ENCODE results near the gene PDZRN4. TPM values are rescaled to one million over a fixed set of nuclear protein-coding genes. Genes with fewer than 3 reads are reported as not detected.

PDZRN4 gene
- total RNA-seq, 4 donors from 2014 or later, result 1.1 to 14.0 (median 4.5) TPM

GRCh38 chr12:41220931-41221330 is 32.8 kb downstream of the PDZRN4 start:
- H3K4me1 ChIP-seq, result peaks cover 0 to 6% (median 0%) of the 10 kb centered on the region in 4 donors
- H3K9me3 ChIP-seq, result no peaks in the 10 kb centered on the region
- H3K27ac ChIP-seq, result no peak overlapping the region
- TF ChIP-seq CTCF (IDR thresholded peaks at IDR 0.05) (no peak), POLR2A (IDR thresholded peaks at IDR 0.05) (no peak)
- no peaks in the 10 kb centered on the region for H3K27me3 ChIP-seq
- no peak for DNase-seq
- no peaks in the 10 kb centered on the region for H3K36me3 ChIP-seq
- H3K4me3 ChIP-seq, result no peak overlapping the region

- H3K4me3 ChIP-seq, result no peak overlapping the region
- no peak overlapping the region for H3K27ac ChIP-seq
- no peaks in the 10 kb centered on the region for H3K27me3 ChIP-seq
- no peaks in the 10 kb centered on the region for H3K9me3 ChIP-seq
- no peaks in the 10 kb centered on the region for H3K36me3 ChIP-seq
- TF ChIP-seq CTCF (IDR thresholded peaks at IDR 0.05), result no peak
- TF ChIP-seq POLR2A (IDR thresholded peaks at IDR 0.05), result no peak
- H3K4me1 ChIP-seq, result peaks cover 0 to 6% (median 0%) of the 10 kb centered on the region in 4 donors
- DNase-seq, result no peak
These were observed 33.4 kb downstream of the PDZRN4 start for GRCh38 chr12:41221491-41221890.

DNA sequence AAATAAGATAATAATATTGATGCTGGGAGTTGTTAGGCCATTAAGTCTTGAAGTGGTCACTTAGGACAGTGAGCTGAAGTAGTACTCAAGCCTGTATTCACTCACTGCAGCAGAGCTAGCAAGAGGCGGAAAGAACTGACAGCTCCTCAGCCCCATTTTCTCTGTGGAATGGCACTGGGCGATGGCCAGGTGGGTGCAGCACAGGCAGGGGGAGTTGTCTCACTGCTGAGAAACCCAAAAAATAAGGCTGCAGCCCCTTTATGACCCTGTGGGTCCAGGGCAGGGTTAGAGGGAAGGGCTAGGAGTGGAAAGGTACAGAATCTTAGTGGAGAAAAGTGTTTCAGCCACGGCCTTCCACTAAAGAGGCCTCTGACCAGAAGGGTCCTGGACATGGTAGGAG is 35.5 kb downstream of the PDZRN4 start:
- Histone ChIP-seq H3K27ac (no peak overlapping the region), H3K9me3 (no peaks in the 10 kb centered on the region), H3K4me3 (no peak overlapping the region), H3K27me3 (no peaks in the 10 kb centered on the region), H3K4me1 (no peaks in the 10 kb centered on the region), H3K36me3 (no peaks in the 10 kb centered on the region)
- DNase-seq, result no peak
- TF ChIP-seq POLR2A (IDR thresholded peaks at IDR 0.05), result no peak
- no peak for TF ChIP-seq CTCF (IDR thresholded peaks at IDR 0.05)

DNA sequence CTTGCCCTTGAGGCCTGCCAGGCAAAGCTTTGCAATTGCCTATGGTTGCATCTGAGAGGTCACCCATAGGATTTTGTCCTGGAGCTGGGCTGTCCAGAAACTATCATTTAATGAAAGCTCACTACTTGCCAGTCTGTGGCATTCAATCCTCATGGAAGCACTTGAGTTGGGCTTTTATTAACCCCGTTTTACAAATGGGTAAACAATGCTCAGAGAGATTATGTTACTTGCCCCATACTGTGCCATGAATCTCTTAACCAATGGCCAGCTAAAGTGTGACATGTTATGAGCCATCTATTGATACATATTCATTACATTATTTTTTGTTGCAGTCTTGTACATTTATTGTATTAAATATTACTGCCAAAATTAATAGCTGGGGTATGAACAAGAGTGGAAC is 35.9 kb downstream of the PDZRN4 start:
- Histone ChIP-seq H3K4me3 (no peak overlapping the region), H3K4me1 (no peaks in the 10 kb centered on the region), H3K36me3 (no peaks in the 10 kb centered on the region), H3K9me3 (no peaks in the 10 kb centered on the region), H3K27me3 (no peaks in the 10 kb centered on the region), H3K27ac (no peak overlapping the region)
- TF ChIP-seq CTCF (IDR thresholded peaks at IDR 0.05) (no peak), POLR2A (IDR thresholded peaks at IDR 0.05) (no peak)
- DNase-seq, result no peak

DNA sequence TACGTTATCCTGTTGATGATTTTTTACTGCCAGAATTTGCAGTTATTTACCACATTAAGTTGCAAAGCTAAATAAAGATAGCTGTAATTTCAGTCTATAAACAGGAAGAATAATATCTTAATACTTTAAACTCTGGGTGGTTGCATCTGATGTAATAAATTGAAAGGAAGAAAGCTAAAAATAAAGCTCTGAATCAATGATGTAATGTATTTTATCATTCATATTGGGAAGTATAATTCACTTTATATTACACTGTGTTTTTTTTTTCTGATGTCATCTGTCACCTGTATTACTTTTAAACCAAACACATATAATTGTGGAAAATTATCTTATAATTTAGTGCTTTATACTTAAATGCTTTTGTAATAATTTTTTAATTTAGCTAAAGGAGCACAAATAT is 37.1 kb downstream of the PDZRN4 start:
- Histone ChIP-seq H3K36me3 (no peaks in the 10 kb centered on the region), H3K4me3 (no peak overlapping the region), H3K9me3 (no peaks in the 10 kb centered on the region), H3K27ac (no peak overlapping the region), H3K4me1 (no peaks in the 10 kb centered on the region), H3K27me3 (no peaks in the 10 kb centered on the region)
- TF ChIP-seq CTCF (IDR thresholded peaks at IDR 0.05), result no peak
- no peak for TF ChIP-seq POLR2A (IDR thresholded peaks at IDR 0.05)
- no peak for DNase-seq

All from Peyer's patch (tissue), 4 donors.